IMR-90 (cell line): ENCODE results near the gene HGD. TPM values are rescaled to one million over a fixed set of nuclear protein-coding genes. Genes with fewer than 3 reads are reported as not detected.

Experiments used
- ATAC-seq: fragments of 200-7000 bp; cut with Tn5 transposase; 2 replicates; pipeline ENCODE4 v1.9.1; 2020; ENCODE audit warnings: low read depth, mild to moderate bottlenecking, moderate library complexity
- BruUV-seq: library from RNA; stranded (reverse); fragments of 400-500 nt; replicated peaks from 2 replicates; lab custom pipeline; 2021; lab: Mats Ljungman, UMichigan
- CTCF ChIA-PET: fragments of 300-600 bp; formaldehyde crosslinking; extraction: SDS; loops from one replicate; lab custom pipeline; 2021; ENCODE audit warnings: antibody characterized with exemption; lab: Yijun Ruan, JAX
- POLR2A ChIA-PET: fragments of 300-600 bp; sonication (Branson Sonifier 250); formaldehyde crosslinking; loops from one replicate; lab custom pipeline; 2022; ENCODE audit warnings: antibody characterized with exemption; ENCODE audit not compliant: unreplicated experiment; lab: Charles Lee
- DNase-seq: peaks from one replicate; pipeline ENCODE4 v3.0.0; 2013
- H2AFZ ChIP-seq: replicated peaks from 2 replicates; pipeline ENCODE3; 2013; ENCODE audit warnings: low read length, mild to moderate bottlenecking; ENCODE audit not compliant: poor library complexity
- H2AK5ac ChIP-seq: 2 replicates; pipeline ENCODE4 v1.6.1; 2013; ENCODE audit warnings: low read depth, low read length, inconsistent platforms
- H2AK9ac ChIP-seq: replicated peaks from 2 replicates; pipeline ENCODE3; 2013; ENCODE audit warnings: mild to moderate bottlenecking, low read depth, low read length, moderate library complexity; ENCODE audit not compliant: poor library complexity
- H2BK120ac ChIP-seq: 2 replicates; pipeline ENCODE4 v1.6.1; 2013; ENCODE audit warnings: low read depth, low read length, inconsistent platforms
- H2BK15ac ChIP-seq: 3 replicates; pipeline ENCODE4 v1.6.1; 2013; ENCODE audit warnings: low read depth, low read length, inconsistent platforms
- H2BK20ac ChIP-seq: 2 replicates; pipeline ENCODE4 v1.6.1; 2013; ENCODE audit warnings: low read depth, mild to moderate bottlenecking, inconsistent platforms, low read length, moderate library complexity
- H2BK5ac ChIP-seq: 2 replicates; pipeline ENCODE4 v1.6.1; 2013; ENCODE audit warnings: mild to moderate bottlenecking, low read depth, low read length, inconsistent platforms; ENCODE audit not compliant: poor library complexity, severe bottlenecking
- H3K14ac ChIP-seq: replicated peaks from 2 replicates; pipeline ENCODE4 v1.6.1; 2013; ENCODE audit warnings: low read depth, low read length, inconsistent platforms
- H3K18ac ChIP-seq: 2 replicates; pipeline ENCODE4 v1.6.1; 2013; ENCODE audit warnings: low read depth, low read length, control low read depth
- H3K23ac ChIP-seq: 2 replicates; pipeline ENCODE4 v1.6.1; 2013; ENCODE audit warnings: low read depth, low read length, inconsistent platforms
- H3K27ac ChIP-seq: 2 replicates; pipeline ENCODE4 v1.5.1; 2013; ENCODE audit warnings: mild to moderate bottlenecking, control low read depth, low read length; ENCODE audit not compliant: insufficient read depth
- H3K27me3 ChIP-seq: 2 replicates; pipeline ENCODE4 v1.6.1; 2013; ENCODE audit warnings: low read length; ENCODE audit not compliant: control insufficient read depth, insufficient read depth
- H3K36me3 ChIP-seq: 2 replicates; pipeline ENCODE4 v1.6.1; 2013; ENCODE audit warnings: low read length, mixed read lengths; ENCODE audit not compliant: control insufficient read depth, insufficient read depth
- H3K4ac ChIP-seq: 2 replicates; pipeline ENCODE4 v1.6.1; 2013; ENCODE audit warnings: low read depth, low read length, inconsistent platforms
- H3K4me1 ChIP-seq: 2 replicates; pipeline ENCODE4 v1.6.1; 2013; ENCODE audit warnings: low read length, mixed read lengths; ENCODE audit not compliant: control insufficient read depth, insufficient read depth
- H3K4me2 ChIP-seq: 2 replicates; pipeline ENCODE4 v1.6.1; 2013; ENCODE audit warnings: low read depth, mild to moderate bottlenecking, control low read depth, low read length, moderate library complexity
- H3K4me3 ChIP-seq: 2 replicates; pipeline ENCODE4 v1.5.1; 2013; ENCODE audit warnings: low read depth, mild to moderate bottlenecking, control low read depth, low read length, moderate library complexity; ENCODE audit not compliant: insufficient read depth
- H3K56ac ChIP-seq: 2 replicates; pipeline ENCODE4 v1.6.1; 2013; ENCODE audit warnings: low read length, inconsistent platforms; ENCODE audit not compliant: insufficient read depth; ENCODE audit errors: extremely low read depth
- H3K79me1 ChIP-seq, 2 experiments: 2 replicates each; pipeline ENCODE4 v1.6.1; 2013; ENCODE audit warnings: low read length in 2 of 2, inconsistent platforms in 1 of 2, low read depth in 1 of 2
- H3K9ac ChIP-seq: 2 replicates; pipeline ENCODE4 v1.6.1; 2013; ENCODE audit warnings: low read depth, low read length, control low read depth
- H3K9me1 ChIP-seq: 2 replicates; pipeline ENCODE4 v1.6.1; 2013; ENCODE audit warnings: low read length, inconsistent platforms; ENCODE audit not compliant: insufficient read depth
- H3K9me3 ChIP-seq: 2 replicates; pipeline ENCODE4 v1.6.1; 2013; ENCODE audit warnings: low read length; ENCODE audit not compliant: control insufficient read depth, insufficient read depth
- H4K20me1 ChIP-seq: 2 replicates; pipeline ENCODE4 v1.6.1; 2013; ENCODE audit warnings: low read length, inconsistent platforms; ENCODE audit not compliant: insufficient read depth
- H4K5ac ChIP-seq: 2 replicates; pipeline ENCODE4 v1.6.1; 2013; ENCODE audit warnings: mild to moderate bottlenecking, low read depth, low read length, control low read depth
- H4K8ac ChIP-seq, 2 experiments: 2 replicates each; pipeline ENCODE4 v1.6.1; 2013; ENCODE audit warnings: low read depth in 2 of 2, low read length in 2 of 2, control low read depth in 1 of 2, inconsistent platforms in 1 of 2
- H4K91ac ChIP-seq: 2 replicates; pipeline ENCODE4 v1.6.1; 2013; ENCODE audit warnings: low read depth, low read length, inconsistent platforms; ENCODE audit not compliant: insufficient read depth
- BHLHE40 ChIP-seq: fragments of 150-350 bp; IDR thresholded peaks from 2 replicates; pipeline ENCODE4 v1.6.1; 2016; ENCODE audit warnings: mild to moderate bottlenecking, low read depth, low read length
- CEBPB ChIP-seq: IDR thresholded peaks from 2 replicates; pipeline ENCODE4 v1.6.1; 2012; ENCODE audit warnings: low read depth, low read length, improper control_type of control experiment
- CHD1 ChIP-seq: IDR thresholded peaks from 2 replicates; pipeline ENCODE4 v1.6.1; 2012; ENCODE audit warnings: low read depth, low read length, improper control_type of control experiment
- CTCF ChIP-seq: conservative IDR thresholded peaks from 2 replicates; pipeline ENCODE4 v1.5.1; 2012; ENCODE audit warnings: mild to moderate bottlenecking, low read depth, low read length, improper control_type of control experiment
- ELK1 ChIP-seq: fragments of 150-350 bp; IDR thresholded peaks from 2 replicates; pipeline ENCODE4 v1.6.1; 2016; ENCODE audit warnings: low read depth, mild to moderate bottlenecking, low read length, moderate library complexity, borderline replicate concordance
- FOS ChIP-seq: fragments of 150-350 bp; IDR thresholded peaks from 2 replicates; pipeline ENCODE4 v1.6.1; 2016; ENCODE audit warnings: low read depth, low read length
- MAFK ChIP-seq: IDR thresholded peaks from 2 replicates; pipeline ENCODE4 v1.6.1; 2012; ENCODE audit warnings: low read depth, low read length, improper control_type of control experiment
- MAZ ChIP-seq: IDR thresholded peaks from 2 replicates; pipeline ENCODE4 v1.6.1; 2012; ENCODE audit warnings: low read depth, mild to moderate bottlenecking, low read length, improper control_type of control experiment, moderate library complexity, borderline replicate concordance
- NFE2L2 ChIP-seq: fragments of 150-350 bp; IDR thresholded peaks from 2 replicates; pipeline ENCODE4 v1.6.1; 2016; ENCODE audit warnings: low read depth, mild to moderate bottlenecking, low read length
- POLR2A ChIP-seq: IDR thresholded peaks from 2 replicates; pipeline ENCODE4 v1.6.1; 2012; ENCODE audit warnings: mild to moderate bottlenecking, low read depth, low read length
- RAD21 ChIP-seq: IDR thresholded peaks from 2 replicates; pipeline ENCODE4 v1.6.1; 2012; ENCODE audit warnings: low read length, improper control_type of control experiment
- RCOR1 ChIP-seq: IDR thresholded peaks from 2 replicates; pipeline ENCODE4 v1.6.1; 2012; ENCODE audit warnings: mild to moderate bottlenecking, low read length, improper control_type of control experiment; ENCODE audit not compliant: insufficient replicate concordance
- RFX5 ChIP-seq: IDR thresholded peaks from 2 replicates; pipeline ENCODE4 v1.8.0; 2012; ENCODE audit warnings: low read depth, mild to moderate bottlenecking, low read length, moderate library complexity
- SMC3 ChIP-seq: fragments of 150-350 bp; IDR thresholded peaks from 2 replicates; pipeline ENCODE4 v1.6.1; 2016; ENCODE audit warnings: low read depth, mild to moderate bottlenecking, antibody characterized with exemption, low read length, moderate library complexity
- USF2 ChIP-seq: fragments of 150-350 bp; IDR thresholded peaks from 2 replicates; pipeline ENCODE4 v1.6.1; 2017; ENCODE audit warnings: mild to moderate bottlenecking, antibody characterized with exemption, low read length, low read depth
- WGBS, 2 experiments: methylation state at CpG; one replicate each; pipeline versions ENCODE4 v1.1.5 to v1.1.7; 2013; ENCODE audit warnings: missing lambda C conversion rate in 2 of 2; ENCODE audit not compliant: insufficient read length in 1 of 2; ENCODE audit errors: extremely low coverage in 2 of 2; 5-methylcytosine and 5-hydroxymethylcytosine counted together
- dilution Hi-C: fragments of 300-500 bp; cut with HindIII; formaldehyde crosslinking; loops from one replicate; pipeline ENCODE4 v1.14.3; 2018; ENCODE audit warnings: low sequenced_read_pairs; ENCODE audit not compliant: unreplicated experiment
- in situ Hi-C: fragments of 300-500 bp; cut with MboI; formaldehyde crosslinking; loops from 3 replicates; pipeline ENCODE4 v1.14.3; 2019; ENCODE audit warnings: low sequenced_read_pairs, inconsistent platforms, mixed read lengths
- intact Hi-C: fragments of 100-400 bp; cut with micrococcal nuclease; formaldehyde crosslinking; loops from 2 replicates; pipeline ENCODE4 v1.10.0; 2022
- polyA plus RNA-seq, 3 experiments: library from polyadenylated mRNA; depleted of rRNA; stranded (reverse); fragments of >200 nt; gene quantifications; 2 replicates each; pipeline ENCODE4 v1.2.3, GENCODE V29; 2012; ENCODE audit warnings: low replicate concordance in 1 of 3
- total RNA-seq: library from RNA; depleted of rRNA; stranded (reverse); fragments of >200 nt; gene quantifications from 2 replicates; pipeline ENCODE4 v1.2.3, GENCODE V29; 2012

The HGD gene
- total and polyA plus RNA-seq, 2 of the 4 experiments (the other 2 are of a cell fraction), result 0.14 TPM; not detected in 1

GRCh38 chr3:120683671-120684301 lies 1.7 kb upstream of the HGD start:
- Histone ChIP-seq H3K56ac (no peak overlapping the region), H2AK9ac (no peak overlapping the region), H3K9me1 (no peaks in the 10 kb centered on the region), H3K18ac (no peak overlapping the region), H4K8ac (no peak overlapping the region), H3K14ac (no peak overlapping the region), H2BK120ac (no peak overlapping the region), H3K27ac (no peak overlapping the region), H3K79me1 (no peaks in the 10 kb centered on the region; a peak in 1 of 4 replicates), H4K91ac (no peak overlapping the region), H3K23ac (no peak overlapping the region), H3K27me3 (no peaks in the 10 kb centered on the region), H3K9ac (no peak overlapping the region), H3K4me3 (no peak overlapping the region), H2AFZ (no peak overlapping the region), H2BK5ac (no peak overlapping the region), H4K20me1 (no peaks in the 10 kb centered on the region), H2AK5ac (no peak overlapping the region), H4K5ac (no peak overlapping the region), H2BK15ac (no peak overlapping the region), H3K9me3 (no peaks in the 10 kb centered on the region), H3K4ac (no peak overlapping the region), H3K4me1 (peaks cover 3% of the 10 kb centered on the region; the same call in 1 of the 2 replicates), H2BK20ac (no peak overlapping the region), H3K4me2 (no peak overlapping the region), H3K36me3 (no peaks in the 10 kb centered on the region)
- dilution Hi-C loops, result no loop called here
- intact Hi-C loops, result no loop called here
- ATAC-seq, result no peak
- DNase-seq, result no peak
- ChIA-PET POLR2A (no interaction called here), CTCF (no interaction called here)
- no TSS peak for BruUV-seq
- WGBS, 2 experiments, result no CpG with 5 or more reads among the region's 3 CpGs
- no peak for TF ChIP-seq RAD21
- TF ChIP-seq MAFK, result no peak
- TF ChIP-seq CTCF, result no peak
- no peak for TF ChIP-seq RFX5
- TF ChIP-seq NFE2L2, result no peak
- TF ChIP-seq SMC3, result no peak
- no peak for TF ChIP-seq BHLHE40
- TF ChIP-seq MAZ, result no peak
- TF ChIP-seq POLR2A, result no peak
- no peak for TF ChIP-seq USF2
- no peak for TF ChIP-seq ELK1
- TF ChIP-seq FOS, result no peak
- TF ChIP-seq CEBPB, result no peak
- TF ChIP-seq CHD1, result no peak
- no peak for TF ChIP-seq RCOR1
- in situ Hi-C loops, result no loop called here
